Measurements from ENCODE around the gene TMEM132A.

GRCh38 chr11:60929764-60930163 lies 5.5 kb downstream of the TMEM132A start:
- no peak for TF ChIP-seq CTCF (IDR thresholded peaks at IDR 0.05)
- TF ChIP-seq POLR2A (IDR thresholded peaks at IDR 0.05), result no peak
- TF ChIP-seq EP300 (IDR thresholded peaks at IDR 0.05), result no peak

Measured in ovary (tissue), 3 donors.